Measurements from ENCODE around the gene PRDX2. TPM values are rescaled to one million over a fixed set of nuclear protein-coding genes. Genes with fewer than 3 reads are reported as not detected.
A peak's percentile ranks its signal among the peaks of the same experiment; 100 is the strongest.

The PRDX2 gene
- total and polyA plus RNA-seq, 2 of the 4 experiments (the other 2 are of a cell fraction): 371 to 378 TPM

DNA sequence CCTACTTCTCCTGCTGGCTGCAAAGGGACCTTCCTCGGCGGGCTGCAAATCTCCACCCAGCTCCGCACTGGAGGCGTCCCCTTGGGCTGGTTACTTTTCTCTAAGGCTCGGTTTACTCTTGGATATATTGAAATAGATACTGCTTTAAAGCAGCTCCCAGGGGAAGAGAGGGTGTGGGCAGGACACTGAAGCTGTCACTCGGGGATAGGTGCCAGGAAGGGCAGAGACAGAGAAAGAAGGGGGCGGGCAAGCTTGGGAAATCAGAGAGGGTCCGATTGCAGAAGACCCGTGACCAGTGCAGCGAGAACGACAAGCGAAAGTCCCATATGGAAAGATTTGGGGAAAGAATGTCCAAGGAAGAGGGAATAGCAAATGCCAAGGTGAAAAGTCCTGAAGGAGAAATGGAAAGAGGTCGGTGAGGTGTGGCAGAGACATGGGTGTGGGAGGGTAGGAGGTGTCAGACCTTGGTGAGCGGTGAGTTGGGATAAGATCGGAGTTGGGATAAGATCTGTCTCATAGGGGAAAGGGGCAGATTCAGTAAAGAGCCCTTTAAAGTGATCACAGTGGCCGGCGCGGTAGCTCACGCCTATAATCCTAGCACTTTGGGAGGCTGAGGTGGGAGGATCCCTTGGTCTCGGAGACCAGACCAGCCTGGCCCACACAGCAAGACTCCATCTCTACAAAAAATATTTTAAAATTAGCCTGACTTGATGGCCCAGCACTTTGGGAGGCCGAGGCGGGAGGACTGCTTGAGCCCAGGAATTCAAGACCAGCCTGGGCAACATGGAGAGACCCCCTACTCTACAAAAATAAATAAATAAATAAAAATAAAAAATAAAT is 887 bp upstream of the PRDX2 start:
- WGBS, 2 experiments (ENCODE audit: extremely low coverage in 2 of 2, insufficient read length in 1 of 2): 30% methylated on average over 7 of the region's 22 CpGs; no CpG with 5 or more reads in 1 of the 2 experiments
- peak overlapping the region; percentile 98 for H2AFZ ChIP-seq (replicated peaks; ENCODE audit: low read length, poor library complexity)
- CTCF ChIA-PET: interaction anchor here (0.7 to 1.1 kb wide), 2 partner anchors 33 to 44 kb away, joined by 3 to 5 read pairs; no protein-coding TSS in a partner anchor

More for the DNA sequence above, 887 bp upstream of the PRDX2 start:
- Histone ChIP-seq H3K79me1 (ENCODE audit: low read depth in 1 of 2, low read length in 2 of 2) (peaks cover 12 to 32% of the 10 kb centered on the region in 2 experiments; a peak in 3 of 4 replicates), H2BK120ac (ENCODE audit: low read depth, low read length) (no peak overlapping the region), H2AK5ac (ENCODE audit: low read depth, low read length) (no peak overlapping the region), H3K4me2 (ENCODE audit: low read depth, low read length) (peak overlapping the region; percentile 85), H2AK9ac (replicated peaks; ENCODE audit: low read depth, low read length, poor library complexity) (peak overlapping the region; percentile 44), H3K27me3 (ENCODE audit: control insufficient read depth, insufficient read depth, low read length) (no peaks in the 10 kb centered on the region), H4K8ac (ENCODE audit: low read depth in 2 of 2, low read length in 2 of 2) (peak overlapping the region in 1 of 2 experiments; percentile 61; a peak in 1 of 4 replicates), H3K14ac (replicated peaks; ENCODE audit: low read depth, low read length) (peak overlapping the region; percentile 4; the same call in 1 of the 2 replicates), H4K91ac (ENCODE audit: insufficient read depth, low read depth, low read length) (no peak overlapping the region), H3K23ac (ENCODE audit: low read depth, low read length) (0 out of 2 replicates have a peak overlapping the region, but pooled peaks have one; percentile 37), H3K27ac (ENCODE audit: insufficient read depth, low read length) (no peak overlapping the region), H3K4me3 (ENCODE audit: insufficient read depth, low read depth, low read length) (peak overlapping the region; percentile 90), H3K9me3 (ENCODE audit: control insufficient read depth, insufficient read depth, low read length) (no peaks in the 10 kb centered on the region), H3K9me1 (ENCODE audit: insufficient read depth, low read length) (peaks cover 9% of the 10 kb centered on the region), H3K18ac (ENCODE audit: low read depth, low read length) (no peak overlapping the region), H3K4me1 (ENCODE audit: control insufficient read depth, insufficient read depth, low read length) (peaks cover 9% of the 10 kb centered on the region), H3K4ac (ENCODE audit: low read depth, low read length) (no peak overlapping the region), H2BK5ac (ENCODE audit: low read depth, low read length, poor library complexity, severe bottlenecking) (no peak overlapping the region), H3K9ac (ENCODE audit: low read depth, low read length) (peak overlapping the region; percentile 8), H3K36me3 (ENCODE audit: control insufficient read depth, insufficient read depth, low read length) (peaks cover 9% of the 10 kb centered on the region), H3K56ac (ENCODE audit: extremely low read depth, insufficient read depth, low read length) (no peak overlapping the region), H2BK20ac (ENCODE audit: low read depth, low read length) (no peak overlapping the region), H2BK15ac (ENCODE audit: low read depth, low read length) (no peak overlapping the region), H4K5ac (ENCODE audit: low read depth, low read length) (no peak overlapping the region), H4K20me1 (ENCODE audit: insufficient read depth, low read length) (no peaks in the 10 kb centered on the region)
- dilution Hi-C loops (cut with HindIII; ENCODE audit: low sequenced_read_pairs, unreplicated experiment) (no loop called here), intact Hi-C loops (cut with micrococcal nuclease) (no loop called here), in situ Hi-C loops (cut with MboI; ENCODE audit: low sequenced_read_pairs) (loop anchor here (5.0 kb wide), 1 partner anchor 35 kb away; no protein-coding TSS in a partner anchor)
- POLR2A ChIA-PET (ENCODE audit: unreplicated experiment): interaction anchor here (0.9 kb wide), 1 partner anchor 11 kb away, joined by 3 read pairs; the partner anchor contains the start of gene JUNB
- DNase-seq (no peak), ATAC-seq (ENCODE audit: low read depth) (no peak)
- TF ChIP-seq RCOR1 (IDR thresholded peaks at IDR 0.05; ENCODE audit: insufficient replicate concordance, low read length): no peak
- no peak for TF ChIP-seq FOS (IDR thresholded peaks at IDR 0.05; ENCODE audit: low read depth, low read length)
- TF ChIP-seq NFE2L2 (IDR thresholded peaks at IDR 0.05; ENCODE audit: low read depth, low read length): no peak
- TF ChIP-seq, protein P1, sequence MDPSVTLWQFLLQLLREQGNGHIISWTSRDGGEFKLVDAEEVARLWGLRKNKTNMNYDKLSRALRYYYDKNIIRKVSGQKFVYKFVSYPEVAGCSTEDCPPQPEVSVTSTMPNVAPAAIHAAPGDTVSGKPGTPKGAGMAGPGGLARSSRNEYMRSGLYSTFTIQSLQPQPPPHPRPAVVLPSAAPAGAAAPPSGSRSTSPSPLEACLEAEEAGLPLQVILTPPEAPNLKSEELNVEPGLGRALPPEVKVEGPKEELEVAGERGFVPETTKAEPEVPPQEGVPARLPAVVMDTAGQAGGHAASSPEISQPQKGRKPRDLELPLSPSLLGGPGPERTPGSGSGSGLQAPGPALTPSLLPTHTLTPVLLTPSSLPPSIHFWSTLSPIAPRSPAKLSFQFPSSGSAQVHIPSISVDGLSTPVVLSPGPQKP (IDR thresholded peaks at IDR 0.05; ENCODE audit: borderline replicate concordance, low read depth, low read length): no peak
- TF ChIP-seq MXI1 (IDR thresholded peaks at IDR 0.05; ENCODE audit: borderline replicate concordance, low read depth, low read length): no peak
- no peak for TF ChIP-seq POLR2A (IDR thresholded peaks at IDR 0.05; ENCODE audit: low read depth, low read length)
- TF ChIP-seq CEBPB (IDR thresholded peaks at IDR 0.05; ENCODE audit: low read depth, low read length): no peak
- BruUV-seq (replicated peaks): no TSS peak
